ENCODE data around the gene HDDC3.
"Not testable (repeated sequence)": the region's sequence is repeated elsewhere in the genome, so short reads cannot be mapped to it uniquely, and the experiment has no call there.

Gene HDDC3

DNA sequence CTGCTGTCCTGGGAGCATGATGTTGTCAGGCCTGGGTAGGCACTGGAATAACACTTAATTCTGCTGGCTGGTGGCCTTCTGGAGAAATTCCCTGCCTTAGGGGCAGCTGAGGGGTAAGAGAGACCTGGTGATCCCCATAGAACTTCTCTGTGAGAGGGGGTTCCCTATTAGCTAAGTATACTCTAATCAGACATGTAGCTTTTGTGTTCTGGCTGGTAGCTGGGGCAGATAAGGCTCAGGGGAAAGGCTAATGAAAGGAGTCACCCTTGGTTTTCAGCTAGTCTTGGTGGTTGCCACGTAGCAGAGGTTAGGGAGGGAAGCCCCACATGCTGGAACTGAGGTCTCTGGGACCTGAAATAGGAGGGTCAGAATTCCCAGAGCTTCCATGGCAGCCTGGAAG lies 952 bp upstream of the HDDC3 start:
- no peak for DNase-seq

DNA sequence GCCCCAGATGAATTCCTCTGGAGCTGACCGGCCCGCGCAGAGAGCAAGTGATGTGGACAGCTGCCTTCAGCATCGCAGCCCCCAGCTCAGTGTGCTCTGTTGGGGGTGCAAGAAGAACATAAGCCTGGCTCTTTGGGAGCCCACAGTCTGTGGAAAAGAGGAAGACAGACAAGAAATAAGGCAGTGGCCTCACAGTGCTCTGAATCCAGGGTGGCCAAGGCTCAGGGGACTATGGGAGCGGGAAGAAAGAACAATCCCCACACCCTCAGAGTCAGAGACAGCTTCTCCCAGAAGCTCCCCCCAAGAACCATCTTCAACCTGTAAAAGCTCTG lies 277 bp upstream of the HDDC3 start:
- no peak for DNase-seq

DNA sequence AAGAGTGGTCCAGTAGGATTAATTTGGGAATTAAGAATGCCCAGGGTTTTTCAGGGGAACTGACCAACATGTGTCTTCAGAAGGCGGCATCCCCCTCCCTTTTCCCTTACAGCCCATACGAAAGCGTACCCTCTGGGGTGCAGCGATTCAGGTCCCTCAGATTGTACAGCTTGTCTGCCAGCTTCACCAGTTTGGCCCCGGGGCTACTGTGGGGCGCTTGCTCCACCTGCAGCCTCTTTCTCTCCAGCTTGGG lies 848 bp downstream of the HDDC3 start:
- peak in 1 of 58 donors; percentile 14 for DNase-seq

DNA sequence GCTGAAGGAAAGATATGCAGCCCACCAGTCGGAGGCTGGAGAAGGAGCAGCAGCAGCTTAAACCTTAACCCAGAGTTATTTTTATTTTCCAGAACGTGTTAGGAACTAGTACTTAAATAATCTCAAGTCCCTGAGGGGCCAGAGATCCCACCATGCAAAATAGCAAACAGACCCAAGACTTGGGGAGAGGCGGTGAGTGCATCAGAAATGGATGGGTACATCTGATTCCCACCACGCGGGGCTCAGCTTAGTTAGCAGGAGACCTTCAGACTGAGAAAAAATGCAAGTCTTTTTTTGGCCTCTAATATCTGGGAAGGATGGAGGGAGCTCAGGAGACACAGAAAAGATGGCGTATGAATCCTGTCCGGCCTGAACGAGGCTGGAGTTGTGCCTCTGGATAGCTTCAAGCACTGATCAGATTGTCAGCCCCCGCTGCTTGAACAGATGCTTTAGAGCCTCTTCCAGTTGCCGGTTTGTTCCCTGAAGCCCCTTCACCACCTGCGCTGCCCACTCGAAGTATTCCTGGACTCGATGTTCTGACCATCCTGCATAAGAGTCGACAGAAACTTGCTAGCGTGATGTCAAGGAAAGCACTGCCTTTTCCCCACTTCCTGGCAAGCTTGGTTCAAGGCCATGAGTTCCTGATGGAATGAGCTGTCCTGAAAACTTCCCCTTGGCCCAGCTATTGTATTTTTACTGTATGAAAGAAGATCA lies 1.3 kb downstream of the HDDC3 start:
- no peak for DNase-seq

DNA sequence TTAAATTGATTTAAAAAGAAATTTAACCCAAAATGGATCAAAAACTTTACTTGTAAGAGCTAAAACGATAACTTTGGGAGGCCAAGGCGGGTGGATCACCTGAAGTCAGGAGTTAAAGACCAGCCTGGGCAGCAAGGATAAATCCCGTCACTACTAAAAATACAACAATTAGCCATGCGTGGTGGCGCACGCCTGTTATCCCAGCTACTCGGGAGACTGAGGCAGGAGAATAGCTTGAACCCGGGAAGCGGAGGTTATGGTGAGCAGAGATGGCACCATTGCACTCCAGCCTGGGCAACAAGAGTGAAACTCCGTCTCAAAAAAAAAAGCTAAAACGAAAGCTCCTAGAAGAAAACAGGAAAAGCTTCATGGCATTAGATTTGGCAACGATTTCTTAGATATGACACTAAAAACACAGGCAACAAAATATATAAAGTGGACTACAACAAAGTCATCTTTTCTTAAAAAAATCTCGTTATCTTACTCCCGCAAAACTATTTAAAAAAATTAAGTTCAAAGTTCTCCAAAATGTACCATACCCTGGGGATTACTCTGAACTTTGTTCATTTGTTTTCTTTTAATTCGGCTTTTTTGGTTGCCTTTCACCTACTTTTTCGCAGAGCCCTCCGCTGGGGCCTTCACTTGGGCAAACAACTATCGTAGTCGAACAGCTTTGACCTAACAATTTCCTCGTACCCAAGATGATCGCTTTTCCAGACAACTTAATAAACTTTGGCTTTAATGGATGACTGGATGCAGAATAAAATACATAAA lies 2.9 kb downstream of the HDDC3 start:
- no peak for DNase-seq

DNA sequence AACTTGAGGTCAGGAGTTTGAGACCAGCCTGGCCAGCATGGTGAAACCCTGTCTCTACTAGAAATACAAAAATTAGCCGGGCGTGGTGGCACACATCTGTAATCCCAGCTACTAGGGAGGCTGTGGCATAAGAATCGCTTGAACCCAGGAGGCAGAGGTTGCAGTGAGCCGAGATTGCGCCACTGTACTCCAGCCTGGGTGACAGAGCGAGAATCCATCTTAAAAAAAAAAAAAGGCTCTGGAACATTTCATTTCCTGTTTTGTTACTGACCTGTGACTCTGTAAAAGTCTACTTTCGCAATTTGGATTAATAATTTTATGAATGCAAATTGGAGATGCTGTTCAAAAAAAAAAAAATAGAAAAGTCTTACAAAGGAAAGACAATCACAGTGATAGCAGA lies 4.2 kb downstream of the HDDC3 start:
- not testable (repeated sequence) for DNase-seq

DNA sequence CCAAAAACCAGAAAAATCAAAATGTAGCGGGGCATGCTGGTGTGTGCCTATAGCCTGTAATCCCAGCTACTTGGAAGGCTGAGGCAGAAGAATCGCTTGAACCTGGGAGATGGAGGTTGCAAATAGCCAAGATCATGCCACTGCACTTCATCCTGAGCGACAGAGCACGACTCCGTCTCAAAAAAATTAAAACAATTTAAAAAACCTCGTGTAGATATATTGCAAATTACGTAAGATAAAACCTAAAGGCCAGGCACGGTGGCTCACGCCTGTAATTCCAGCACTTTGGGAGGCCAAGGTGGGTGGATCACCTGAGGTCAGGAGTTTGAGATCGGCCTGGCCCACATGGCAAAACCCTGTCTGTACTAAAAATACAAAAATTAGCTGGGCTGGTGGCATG lies 5.6 kb downstream of the HDDC3 start:
- not testable (repeated sequence) for DNase-seq

DNA sequence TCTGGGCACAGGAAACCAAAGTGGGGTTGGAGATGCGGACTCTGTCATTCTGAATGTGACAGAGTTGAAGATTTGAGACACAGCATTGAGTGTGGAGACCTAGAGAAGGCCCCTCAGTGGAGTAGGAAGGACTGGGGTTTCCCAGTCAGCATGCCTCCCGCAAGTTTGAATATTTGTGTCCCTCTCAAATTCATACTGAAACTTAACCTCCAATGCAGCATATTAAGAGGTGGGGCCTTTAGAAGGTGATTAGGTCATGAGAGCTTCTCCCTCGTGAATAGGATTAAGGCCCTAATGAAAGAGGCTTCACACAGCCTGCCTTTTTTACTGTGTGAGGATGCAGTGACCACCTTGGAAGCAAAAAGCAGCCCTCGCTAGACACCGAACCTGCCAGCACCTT lies 8.0 kb downstream of the HDDC3 start:
- no peak for DNase-seq

DNA sequence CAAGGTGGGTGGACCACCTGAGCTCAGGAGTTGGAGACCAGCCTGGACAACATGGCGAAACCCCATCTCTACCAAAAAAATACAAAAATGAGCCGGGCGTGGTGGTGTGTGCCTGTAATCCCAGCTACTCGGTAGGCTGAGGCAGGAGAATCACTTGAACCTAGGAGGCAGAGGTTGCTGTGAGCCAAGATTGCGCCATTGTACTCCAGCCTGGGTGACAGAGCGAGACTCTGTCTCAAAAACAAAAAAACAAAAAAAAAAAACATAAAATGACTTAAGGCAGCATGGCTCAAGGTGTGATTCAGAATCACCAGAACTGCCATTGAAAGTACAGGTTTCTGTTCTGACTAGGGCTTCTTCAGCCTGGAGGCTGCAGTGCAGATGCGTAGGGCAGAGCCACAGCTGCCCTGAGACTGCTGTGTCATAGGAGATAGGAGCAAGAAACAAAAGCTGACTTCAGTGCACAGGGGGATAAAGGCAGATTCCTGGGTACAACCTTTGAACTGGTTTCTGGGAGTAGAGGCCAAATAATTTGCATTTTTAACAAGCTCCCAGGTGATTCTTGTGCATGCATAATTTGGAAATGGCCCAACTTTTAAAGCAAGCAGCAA lies 9.5 kb downstream of the HDDC3 start:
- not testable (repeated sequence) for DNase-seq

DNA sequence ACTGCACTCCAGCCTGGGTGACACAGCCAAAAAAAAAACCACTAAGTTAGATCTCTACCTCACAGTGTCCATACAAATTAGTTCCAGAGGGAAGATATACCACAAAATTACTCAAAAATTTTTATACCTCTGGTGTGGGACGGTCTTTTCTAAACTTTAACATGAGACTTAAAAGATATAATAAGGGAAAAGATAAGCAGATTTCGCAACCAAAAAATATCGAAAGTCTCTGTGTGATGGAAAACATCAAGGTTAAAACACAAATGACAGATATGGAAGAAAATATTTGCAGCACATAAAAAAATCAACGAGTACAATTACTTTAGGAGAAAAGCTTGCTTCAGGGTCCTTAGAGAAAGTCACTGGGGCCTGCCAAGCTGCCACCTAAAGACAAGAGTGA lies 10.5 kb downstream of the HDDC3 start:
- DNase-seq = no peak

DNA sequence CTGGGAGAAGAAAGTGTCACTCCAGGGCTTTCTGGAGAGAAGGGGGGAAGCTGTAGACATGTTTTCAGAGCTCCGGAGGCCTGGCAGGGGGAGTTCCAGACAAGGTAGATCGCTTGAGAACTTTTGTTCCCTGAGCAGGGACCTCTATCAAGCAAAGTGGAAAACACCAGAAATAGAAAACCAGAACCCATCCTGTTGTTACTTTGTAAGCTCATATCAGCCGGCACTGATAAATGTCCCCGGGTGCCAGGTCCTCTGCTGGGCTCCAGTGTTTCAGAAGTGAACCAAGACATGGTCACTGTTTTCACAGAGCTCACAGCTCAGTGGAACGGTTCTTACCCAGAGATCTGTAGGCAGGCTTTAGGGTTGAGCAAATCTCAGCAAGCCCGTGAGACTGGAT lies 13.5 kb downstream of the HDDC3 start:
- no peak for DNase-seq

DNA sequence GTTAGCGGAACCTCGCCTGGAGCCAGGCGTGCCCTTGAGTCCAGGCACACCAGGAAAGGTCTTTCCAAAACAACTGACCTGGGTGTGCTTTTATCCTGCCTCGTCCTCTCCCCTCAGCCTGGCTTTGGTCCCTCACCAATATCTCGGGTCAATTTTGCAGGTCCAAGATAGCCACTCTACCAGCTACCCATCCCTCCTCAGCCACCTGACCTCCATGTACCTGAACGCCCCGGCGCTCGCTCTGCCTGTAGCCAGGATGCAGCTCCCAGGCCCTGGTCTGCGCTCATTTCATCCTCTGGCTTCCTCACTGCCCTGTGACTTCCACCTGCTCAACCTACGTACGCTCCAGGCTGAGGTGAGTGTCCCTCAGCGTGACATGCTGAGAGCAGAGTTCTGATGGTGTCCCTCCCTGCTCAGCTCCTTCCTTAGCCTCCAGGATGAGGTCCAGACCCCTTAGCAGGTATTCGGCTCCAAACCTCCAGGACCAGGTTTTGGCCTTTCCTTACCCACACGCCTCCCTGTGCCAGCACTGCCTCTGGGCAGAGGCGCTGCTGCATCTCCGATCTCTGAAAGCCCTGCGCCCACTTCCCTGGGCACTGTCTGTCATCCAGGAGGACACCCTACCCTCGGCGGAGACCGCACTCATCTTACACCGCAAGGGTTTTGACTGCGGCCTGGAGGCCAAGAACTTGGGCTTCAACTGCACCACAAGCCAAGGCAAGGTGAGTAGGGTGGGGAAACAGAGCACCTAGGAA lies 14.1 kb downstream of the HDDC3 start:
- DNase-seq = no peak

DNA sequence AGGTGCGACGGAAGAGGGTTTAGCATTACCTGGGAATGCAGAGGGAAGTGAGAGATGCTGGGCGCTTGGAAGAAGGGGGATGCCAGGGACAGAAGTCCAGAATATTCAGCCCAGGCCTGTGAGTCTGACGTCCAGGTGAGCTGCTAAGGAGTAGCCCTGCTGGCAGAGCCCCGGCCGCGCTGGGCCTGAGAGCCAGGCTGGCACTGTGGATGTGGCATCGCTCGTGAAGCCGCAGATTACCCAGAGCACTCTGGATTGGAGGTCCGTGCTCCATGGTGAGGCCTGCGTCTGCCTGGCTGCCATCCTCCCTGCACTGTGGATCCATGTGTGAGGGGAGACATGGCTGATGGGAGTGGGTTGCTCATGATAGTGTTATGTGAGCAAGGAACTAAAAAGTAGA lies 14.8 kb downstream of the HDDC3 start:
- no peak for DNase-seq

DNA sequence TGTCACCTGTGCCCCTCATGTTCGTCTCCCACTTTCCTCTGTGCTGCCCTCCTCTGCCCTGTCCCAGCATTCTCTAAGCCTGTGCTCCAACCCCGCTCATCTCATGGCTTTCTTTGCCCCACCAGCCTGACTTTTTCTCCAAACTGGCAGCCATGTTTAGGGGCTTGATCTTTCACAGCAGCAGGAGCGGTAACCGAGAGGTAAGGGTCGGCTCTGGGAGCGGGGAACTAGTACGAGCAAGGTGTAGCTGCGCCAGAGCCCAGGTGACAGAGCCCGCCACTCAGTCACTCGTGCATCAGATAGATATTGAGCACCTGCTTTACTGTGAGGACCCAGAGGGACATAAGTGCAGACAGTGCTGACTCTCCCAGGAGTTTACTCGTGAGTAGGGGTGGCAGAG lies 15.9 kb downstream of the HDDC3 start:
- no peak for DNase-seq

DNA sequence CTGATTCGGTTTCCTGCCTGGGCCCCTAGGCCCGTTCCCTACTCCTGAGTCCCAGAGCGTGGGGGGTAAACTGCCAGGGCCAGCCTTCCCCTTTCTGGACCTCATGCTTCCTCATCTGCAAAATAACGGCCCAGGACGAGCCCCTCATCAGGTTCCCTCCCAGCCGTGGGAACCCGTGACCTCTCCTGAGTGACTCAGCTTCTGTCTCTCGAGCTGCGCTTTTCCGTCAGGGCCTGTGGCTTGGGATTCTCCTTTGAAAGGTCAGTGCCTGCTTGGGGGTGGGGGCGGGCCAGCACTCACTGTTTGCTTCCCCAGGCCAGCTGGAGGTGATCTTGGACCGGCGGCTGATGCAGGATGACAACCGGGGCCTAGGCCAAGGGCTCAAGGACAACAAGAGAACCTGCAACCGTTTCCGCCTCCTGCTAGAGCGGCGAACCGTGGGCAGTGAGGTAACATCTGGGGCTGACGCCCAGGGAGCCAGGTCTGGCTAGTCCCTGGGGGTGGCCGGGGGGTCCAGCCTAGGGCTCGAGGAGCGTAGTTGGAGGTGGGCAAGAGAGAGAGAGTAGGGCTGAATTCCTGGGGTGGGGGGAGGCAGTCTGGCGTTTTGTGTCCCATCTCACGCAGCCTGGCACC lies 16.4 kb downstream of the HDDC3 start:
- DNase-seq = peak in 3 of 58 donors; percentile 14 to 22 (median 15)

DNA sequence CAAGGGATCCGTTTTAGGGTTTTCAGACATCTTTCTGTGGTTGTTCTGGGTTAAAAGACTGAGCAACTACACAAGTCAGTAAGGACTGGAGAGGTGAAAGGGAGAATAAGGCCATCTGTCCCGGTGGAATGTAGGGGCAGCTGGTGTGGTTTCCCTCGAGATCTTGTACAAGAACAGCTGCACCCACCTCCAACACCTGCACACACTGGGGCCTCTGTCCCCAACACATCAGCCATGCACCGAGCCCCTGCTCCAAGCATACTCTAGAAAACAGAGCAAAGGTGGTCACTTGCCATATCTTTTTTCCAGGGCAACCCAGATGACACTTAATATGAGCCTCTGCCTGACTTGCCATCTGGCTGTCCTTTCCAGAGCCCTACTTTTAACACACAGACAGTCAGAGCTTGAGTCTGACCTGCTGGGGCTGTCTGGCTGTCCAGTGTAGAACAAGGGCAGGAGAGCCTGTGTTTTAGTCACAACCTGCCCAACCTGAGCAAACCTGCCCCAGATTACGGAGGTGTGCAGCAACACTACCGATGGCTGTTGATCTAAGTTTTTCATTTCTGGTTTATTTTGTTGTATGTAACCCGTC lies 17.0 kb downstream of the HDDC3 start:
- no peak for DNase-seq

DNA sequence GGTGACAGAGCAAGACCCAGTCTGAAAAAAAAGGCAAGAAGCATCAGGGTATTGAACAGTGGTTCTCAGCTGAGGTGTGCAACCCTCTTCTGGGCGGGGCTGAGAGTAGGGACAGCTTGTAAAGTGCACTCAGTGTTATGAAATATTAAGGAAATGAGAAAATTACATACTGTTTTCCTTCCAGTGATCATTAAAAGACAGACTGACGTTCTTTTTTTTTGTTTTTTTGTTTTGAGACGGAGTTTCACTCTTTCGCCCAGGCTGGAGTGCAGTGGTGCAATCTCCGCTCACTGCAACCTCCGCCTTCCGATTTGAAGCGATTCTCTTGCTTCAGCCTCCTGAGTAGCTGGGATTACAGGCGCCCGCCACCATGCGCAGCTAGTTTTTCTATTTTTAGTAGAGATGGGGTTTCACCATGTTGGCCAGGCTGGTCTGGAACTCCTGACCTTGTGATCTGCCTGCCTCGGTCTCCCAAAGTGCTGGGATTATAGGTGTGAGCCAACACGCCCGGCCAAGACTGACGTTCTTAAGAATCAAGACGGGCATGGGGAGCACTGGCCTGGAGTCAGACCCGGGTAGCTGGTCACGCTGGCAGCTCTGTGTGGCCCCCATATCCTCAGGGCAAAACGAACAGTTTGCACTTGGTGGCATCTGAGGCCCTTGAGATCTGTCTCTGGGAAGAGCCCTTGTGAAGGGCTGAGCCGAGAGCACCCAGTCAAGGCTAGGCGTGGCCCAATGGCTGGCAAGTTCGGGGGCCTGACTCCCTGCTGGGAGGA lies 17.9 kb downstream of the HDDC3 start:
- no peak for DNase-seq

DNA sequence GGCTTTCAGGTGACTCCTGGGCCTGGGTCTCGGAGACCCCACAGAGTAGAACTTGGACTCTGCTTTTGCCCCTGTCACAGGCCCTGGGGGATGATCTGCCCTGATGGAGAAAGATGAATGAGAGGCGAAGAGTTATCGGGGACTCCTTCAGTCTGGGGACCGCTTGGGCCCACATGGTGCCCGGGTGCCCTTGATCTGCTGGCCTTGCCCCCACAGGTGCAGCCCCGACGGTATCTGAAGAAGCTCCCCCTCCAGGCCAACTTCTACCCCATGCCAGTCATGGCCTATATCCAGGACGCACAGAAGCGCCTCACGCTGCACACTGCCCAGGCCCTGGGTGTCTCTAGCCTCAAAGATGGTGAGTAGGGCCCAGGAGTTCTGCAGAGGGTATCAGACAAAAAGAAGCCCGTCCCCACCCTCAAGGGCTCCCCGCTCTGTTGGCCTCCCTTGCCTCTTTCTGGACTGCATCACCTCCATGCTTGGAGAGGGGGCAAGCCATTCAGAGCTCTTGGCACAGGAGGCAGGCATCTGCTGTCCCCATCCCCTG lies 18.9 kb downstream of the HDDC3 start:
- DNase-seq = no peak

DNA sequence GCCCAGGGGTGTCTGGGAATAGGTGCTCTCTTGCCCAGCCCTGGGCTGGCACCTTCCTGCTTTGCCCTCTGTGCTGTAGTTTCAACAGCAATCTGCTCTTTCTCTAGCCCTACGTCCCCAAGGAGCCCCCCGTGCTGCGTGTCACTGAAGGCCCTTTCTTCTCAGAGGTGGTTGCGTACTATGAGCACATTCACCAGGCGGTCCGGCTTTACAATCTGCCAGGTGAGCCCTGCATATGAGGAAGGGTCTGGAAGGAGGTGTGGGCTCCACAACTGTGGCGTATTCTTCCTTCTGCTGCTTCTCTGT lies 19.6 kb downstream of the HDDC3 start:
- no peak for DNase-seq

Measured in anterior cingulate cortex (tissue), 58 donors.